ENCODE data around the gene CDC14A. TPM values are rescaled to one million over a fixed set of nuclear protein-coding genes. Genes with fewer than 3 reads are reported as not detected.

The CDC14A gene
- total RNA-seq, 1 experiment from 2014 or later: 6.8 TPM

DNA sequence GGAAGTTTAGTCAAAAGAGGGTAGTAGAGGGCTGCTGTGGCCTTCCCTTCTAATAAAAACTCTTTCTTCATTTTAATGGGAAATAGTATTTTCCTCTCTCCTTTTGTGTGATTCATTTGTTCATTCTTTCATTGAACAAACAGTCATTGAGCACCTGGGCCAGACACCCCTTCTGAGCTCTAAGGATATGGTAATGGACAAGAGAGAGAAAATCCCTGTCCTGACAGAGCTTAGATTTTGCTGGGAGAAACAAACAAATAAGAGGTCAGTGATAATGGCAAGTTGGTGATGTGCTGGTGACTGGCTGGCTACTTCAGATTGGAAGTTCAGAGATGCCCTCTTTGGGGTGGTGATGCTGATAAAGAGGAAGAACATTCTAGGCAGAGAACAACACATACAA, 59.3 kb downstream of the CDC14A start:
- Histone ChIP-seq H3K4me1 (ENCODE audit: insufficient read depth, low read length, poor library complexity, severe bottlenecking) (no peaks in the 10 kb centered on the region), H3K36me3 (ENCODE audit: insufficient read depth, low read length, poor library complexity, severe bottlenecking) (no peaks in the 10 kb centered on the region), H3K27ac (ENCODE audit: low read depth, low read length, poor library complexity, severe bottlenecking) (no peak overlapping the region), H3K9me3 (ENCODE audit: low read depth, low read length, poor library complexity, severe bottlenecking) (no peaks in the 10 kb centered on the region), H3K27me3 (replicated peaks; ENCODE audit: insufficient read depth, low read depth, low read length, poor library complexity) (no peaks in the 10 kb centered on the region), H3K4me3 (ENCODE audit: low read depth, low read length, poor library complexity, severe bottlenecking) (no peak overlapping the region)
- ChIA-PET CTCF (no interaction called here), POLR2A (ENCODE audit: low non-redundant PET) (interaction anchor here (0.6 kb wide), 1 partner anchor 11 kb away, joined by 4 read pairs; no protein-coding TSS in a partner anchor)
- intact Hi-C loops (cut with micrococcal nuclease; ENCODE audit: unreplicated experiment): no loop called here
- no TSS peak for BruUV-seq (replicated peaks)
- no peak for DNase-seq (ENCODE audit: low spot score)
- TF ChIP-seq, protein P1, sequence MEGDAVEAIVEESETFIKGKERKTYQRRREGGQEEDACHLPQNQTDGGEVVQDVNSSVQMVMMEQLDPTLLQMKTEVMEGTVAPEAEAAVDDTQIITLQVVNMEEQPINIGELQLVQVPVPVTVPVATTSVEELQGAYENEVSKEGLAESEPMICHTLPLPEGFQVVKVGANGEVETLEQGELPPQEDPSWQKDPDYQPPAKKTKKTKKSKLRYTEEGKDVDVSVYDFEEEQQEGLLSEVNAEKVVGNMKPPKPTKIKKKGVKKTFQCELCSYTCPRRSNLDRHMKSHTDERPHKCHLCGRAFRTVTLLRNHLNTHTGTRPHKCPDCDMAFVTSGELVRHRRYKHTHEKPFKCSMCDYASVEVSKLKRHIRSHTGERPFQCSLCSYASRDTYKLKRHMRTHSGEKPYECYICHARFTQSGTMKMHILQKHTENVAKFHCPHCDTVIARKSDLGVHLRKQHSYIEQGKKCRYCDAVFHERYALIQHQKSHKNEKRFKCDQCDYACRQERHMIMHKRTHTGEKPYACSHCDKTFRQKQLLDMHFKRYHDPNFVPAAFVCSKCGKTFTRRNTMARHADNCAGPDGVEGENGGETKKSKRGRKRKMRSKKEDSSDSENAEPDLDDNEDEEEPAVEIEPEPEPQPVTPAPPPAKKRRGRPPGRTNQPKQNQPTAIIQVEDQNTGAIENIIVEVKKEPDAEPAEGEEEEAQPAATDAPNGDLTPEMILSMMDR (conservative IDR thresholded peaks at IDR 0.05; ENCODE audit: low read depth, low read length): no peak
- no peak for TF ChIP-seq EZH2 (IDR thresholded peaks at IDR 0.05; ENCODE audit: borderline replicate concordance, low read depth, low read length, poor library complexity, severe bottlenecking)

DNA sequence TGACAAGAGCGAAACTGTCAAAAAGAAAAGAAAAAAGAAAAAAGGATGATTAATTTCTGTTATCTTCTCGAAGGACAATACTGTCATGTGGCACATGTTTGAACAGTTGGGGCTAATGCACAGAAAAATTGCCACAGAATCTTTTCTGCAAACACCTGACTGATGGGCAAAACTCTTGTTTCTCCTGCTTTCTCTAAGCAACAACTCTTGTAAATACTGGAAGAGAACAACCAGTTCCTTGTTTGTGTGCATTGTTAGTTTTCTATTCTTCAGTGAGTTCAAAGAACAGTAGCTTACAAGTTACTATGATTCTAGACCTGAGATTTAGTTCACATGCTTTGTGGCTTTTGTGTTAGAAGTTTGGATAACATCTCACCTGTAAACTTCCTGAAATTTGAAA, 60.7 kb downstream of the CDC14A start:
- intact Hi-C loops (cut with micrococcal nuclease; ENCODE audit: unreplicated experiment): no loop called here
- no peak overlapping the region for H3K4me3 ChIP-seq (ENCODE audit: low read depth, low read length, poor library complexity, severe bottlenecking)
- no peak for DNase-seq (ENCODE audit: low spot score)
- H3K36me3 ChIP-seq (ENCODE audit: insufficient read depth, low read length, poor library complexity, severe bottlenecking): no peaks in the 10 kb centered on the region
- no peaks in the 10 kb centered on the region for H3K27me3 ChIP-seq (replicated peaks; ENCODE audit: insufficient read depth, low read depth, low read length, poor library complexity)
- no peaks in the 10 kb centered on the region for H3K4me1 ChIP-seq (ENCODE audit: insufficient read depth, low read length, poor library complexity, severe bottlenecking)
- CTCF ChIA-PET: no interaction called here
- no peaks in the 10 kb centered on the region for H3K9me3 ChIP-seq (ENCODE audit: low read depth, low read length, poor library complexity, severe bottlenecking)
- TF ChIP-seq, protein P1 (conservative IDR thresholded peaks at IDR 0.05; ENCODE audit: low read depth, low read length): no peak
- no peak for TF ChIP-seq EZH2 (IDR thresholded peaks at IDR 0.05; ENCODE audit: borderline replicate concordance, low read depth, low read length, poor library complexity, severe bottlenecking)
- POLR2A ChIA-PET (ENCODE audit: low non-redundant PET): no interaction called here
- H3K27ac ChIP-seq (ENCODE audit: low read depth, low read length, poor library complexity, severe bottlenecking): no peak overlapping the region
- no TSS peak for BruUV-seq (replicated peaks)

DNA sequence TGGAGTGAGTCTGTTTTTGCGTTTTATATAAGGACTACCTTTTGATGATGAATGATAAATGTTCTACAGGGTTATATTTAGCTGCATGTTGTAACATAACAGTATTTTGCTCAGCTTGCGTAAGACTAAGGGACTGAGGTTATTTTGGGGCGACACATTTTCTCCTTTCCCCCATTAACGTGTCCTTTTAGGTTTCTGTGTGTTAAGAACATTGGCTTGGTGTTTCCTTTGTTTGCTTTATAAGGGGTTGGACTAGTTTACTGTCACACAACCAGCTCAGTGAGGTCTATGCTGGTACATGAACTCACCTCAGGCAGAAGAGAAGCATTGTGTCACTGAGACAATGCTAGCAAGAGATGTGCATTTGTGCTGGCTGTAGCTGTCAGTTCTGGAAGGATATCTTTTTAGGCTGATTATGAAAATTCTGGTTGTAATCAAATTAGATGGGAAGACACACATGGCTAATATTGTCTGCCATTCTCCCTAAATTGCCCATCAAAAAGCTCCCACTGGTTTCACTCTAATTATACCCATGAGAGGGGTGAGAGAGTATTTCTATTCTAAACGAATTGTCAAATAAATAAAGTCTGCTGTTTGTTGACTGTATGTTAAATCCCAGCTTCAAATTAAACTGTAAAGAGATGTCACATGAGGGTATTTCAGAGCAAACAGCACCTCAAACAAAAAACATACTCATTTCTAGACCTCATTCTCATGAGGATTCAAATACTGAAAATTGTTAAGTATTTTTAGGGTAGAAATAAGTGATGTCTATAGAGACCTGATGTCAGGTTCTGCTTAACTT, 62.6 kb downstream of the CDC14A start:
- H3K9me3 ChIP-seq (ENCODE audit: low read depth, low read length, poor library complexity, severe bottlenecking): no peaks in the 10 kb centered on the region
- TF ChIP-seq, protein P1 (conservative IDR thresholded peaks at IDR 0.05; ENCODE audit: low read depth, low read length): no peak
- no peak for TF ChIP-seq EZH2 (IDR thresholded peaks at IDR 0.05; ENCODE audit: borderline replicate concordance, low read depth, low read length, poor library complexity, severe bottlenecking)
- POLR2A ChIA-PET (ENCODE audit: low non-redundant PET): no interaction called here
- no peak overlapping the region for H3K27ac ChIP-seq (ENCODE audit: low read depth, low read length, poor library complexity, severe bottlenecking)
- H3K4me1 ChIP-seq (ENCODE audit: insufficient read depth, low read length, poor library complexity, severe bottlenecking): no peaks in the 10 kb centered on the region
- intact Hi-C loops (cut with micrococcal nuclease; ENCODE audit: unreplicated experiment): no loop called here
- DNase-seq (ENCODE audit: low spot score): no peak
- no peaks in the 10 kb centered on the region for H3K36me3 ChIP-seq (ENCODE audit: insufficient read depth, low read length, poor library complexity, severe bottlenecking)
- H3K4me3 ChIP-seq (ENCODE audit: low read depth, low read length, poor library complexity, severe bottlenecking): no peak overlapping the region
- H3K27me3 ChIP-seq (replicated peaks; ENCODE audit: insufficient read depth, low read depth, low read length, poor library complexity): no peaks in the 10 kb centered on the region
- no TSS peak for BruUV-seq (replicated peaks)
- CTCF ChIA-PET: no interaction called here
